ENCODE results near the gene SLC35B2.

Gene SLC35B2

GRCh38 chr6:44267252-44267651 is 9.9 kb upstream of the SLC35B2 start:
- DNase-seq (ENCODE audit: low read depth): no peak

- DNase-seq (ENCODE audit: low read depth): no peak
Observed at GRCh38 chr6:44266347-44266746, 9.0 kb upstream of the SLC35B2 start.

GRCh38 chr6:44265722-44266233 is 8.4 kb upstream of the SLC35B2 start:
- DNase-seq (ENCODE audit: low read depth): no peak

GRCh38 chr6:44265007-44265721 is 7.8 kb upstream of the SLC35B2 start, which contains the start of gene NFKBIE:
Gene NFKBIE (minus strand): TSS chr6:44265551. CDS start chr6:44265346, 205 bp downstream.
- DNase-seq (ENCODE audit: low read depth): no peak

- DNase-seq (ENCODE audit: low read depth): no peak
Observed at GRCh38 chr6:44264154-44265006, 7.1 kb upstream of the SLC35B2 start.

- no peak for DNase-seq (ENCODE audit: low read depth)
Observed at GRCh38 chr6:44263354-44264100, 6.2 kb upstream of the SLC35B2 start.

GRCh38 chr6:44262467-44263353 is 5.4 kb upstream of the SLC35B2 start:
- DNase-seq (ENCODE audit: low read depth): no peak

GRCh38 chr6:44261581-44261980 is 4.3 kb upstream of the SLC35B2 start:
- no peak for DNase-seq (ENCODE audit: low read depth)

- no peak for DNase-seq (ENCODE audit: low read depth)
Observed at GRCh38 chr6:44260451-44261297, 3.3 kb upstream of the SLC35B2 start.

- no peak for DNase-seq (ENCODE audit: low read depth)
Observed at GRCh38 chr6:44260011-44260410, 2.7 kb upstream of the SLC35B2 start.

- DNase-seq (ENCODE audit: low read depth): no peak
Observed at GRCh38 chr6:44258921-44259320, 1.6 kb upstream of the SLC35B2 start.

GRCh38 chr6:44258325-44258863 is 1.1 kb upstream of the SLC35B2 start:
- DNase-seq (ENCODE audit: low read depth): no peak

GRCh38 chr6:44257753-44258324 is 511 bp upstream of the SLC35B2 start:
- no peak for DNase-seq (ENCODE audit: low read depth)

- no peak for DNase-seq (ENCODE audit: low read depth)
Observed at GRCh38 chr6:44256775-44257024, 628 bp downstream of the SLC35B2 start.

- DNase-seq (ENCODE audit: low read depth): no peak
Observed at GRCh38 chr6:44255871-44256774, 1.2 kb downstream of the SLC35B2 start.

GRCh38 chr6:44255105-44255808 is 2.1 kb downstream of the SLC35B2 start:
- DNase-seq (ENCODE audit: low read depth): no peak

GRCh38 chr6:44254191-44255104 is 2.9 kb downstream of the SLC35B2 start:
- no peak for DNase-seq (ENCODE audit: low read depth)

Measured in non-pigmented ciliary epithelial cell (primary cell).